Pons (tissue), 1 donor: ENCODE measurements around the gene RPS6KA5.
A peak's percentile ranks its signal among the peaks of the same experiment; 100 is the strongest.

ENCODE experiments used
- DNase-seq: peaks from one replicate; pipeline ENCODE4 v3.0.0-alpha.2; 2016; ENCODE audit warnings: low spot score

Gene RPS6KA5

DNA sequence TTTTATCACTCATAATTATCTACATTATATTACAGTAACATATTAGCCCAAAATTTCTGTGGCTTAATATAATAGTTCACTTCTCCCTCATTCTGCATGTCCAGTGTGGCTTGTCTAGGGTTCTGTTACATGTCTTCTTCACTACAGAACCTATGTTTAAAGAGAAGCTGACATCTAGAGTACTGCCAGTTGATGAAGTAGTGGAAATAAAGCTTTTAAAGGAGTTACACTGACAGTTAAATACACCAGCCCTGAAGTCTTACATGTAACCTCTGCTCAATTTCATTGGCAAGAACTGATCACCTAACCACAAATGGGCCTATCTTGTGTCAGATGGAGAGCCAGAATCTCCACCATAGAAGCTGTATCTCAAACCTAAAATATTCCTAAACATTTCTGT, 32.9 kb downstream of the RPS6KA5 start:
- DNase-seq, result no peak

DNA sequence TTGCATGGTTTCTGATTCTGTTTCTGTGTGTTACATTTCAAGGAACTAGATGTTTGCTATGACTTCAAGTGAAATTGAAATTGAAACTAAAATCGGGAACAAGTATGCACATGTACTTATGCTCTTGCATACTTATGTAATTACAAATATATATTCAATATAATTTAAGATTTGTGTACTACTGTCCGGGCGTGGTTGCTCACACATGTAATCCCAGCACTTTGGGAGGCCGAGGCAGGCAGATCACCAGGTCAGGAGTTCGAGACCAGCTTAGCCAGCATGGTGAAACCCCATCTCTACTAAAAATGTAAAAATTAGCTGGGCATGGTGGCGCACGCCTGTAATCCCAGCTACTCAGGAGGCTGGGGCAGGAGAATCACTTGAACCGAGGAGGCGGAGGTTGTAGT, 37.8 kb downstream of the RPS6KA5 start:
- DNase-seq, result peak; percentile 69

DNA sequence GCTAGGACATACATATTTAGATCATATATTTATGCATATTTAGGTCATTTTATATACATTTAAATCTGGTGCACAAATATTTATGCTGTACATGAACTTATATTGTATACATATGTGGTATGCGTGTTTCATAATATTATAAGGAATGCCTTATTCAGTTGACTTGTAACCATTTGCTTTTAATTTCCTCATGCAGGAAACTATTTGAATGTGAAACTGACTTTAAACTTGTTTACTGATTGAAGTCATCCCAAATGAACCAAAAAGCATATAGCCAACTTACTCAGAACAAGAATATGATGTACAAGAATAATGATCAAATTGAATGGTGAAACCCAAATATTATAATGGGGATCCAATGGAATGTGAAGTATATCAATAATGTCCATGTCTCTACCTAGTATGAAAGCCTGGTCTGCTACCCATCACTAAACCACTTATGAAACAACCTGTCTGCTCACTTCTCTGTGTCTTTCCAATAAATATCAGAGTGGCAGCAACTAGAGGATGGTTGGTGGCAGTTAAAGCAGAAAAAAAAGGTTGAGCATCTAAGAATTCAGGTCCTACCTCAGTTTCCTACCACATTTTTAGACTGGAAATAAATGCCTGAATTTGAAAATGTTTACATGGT, 38.3 kb downstream of the RPS6KA5 start:
- DNase-seq, result no peak

DNA sequence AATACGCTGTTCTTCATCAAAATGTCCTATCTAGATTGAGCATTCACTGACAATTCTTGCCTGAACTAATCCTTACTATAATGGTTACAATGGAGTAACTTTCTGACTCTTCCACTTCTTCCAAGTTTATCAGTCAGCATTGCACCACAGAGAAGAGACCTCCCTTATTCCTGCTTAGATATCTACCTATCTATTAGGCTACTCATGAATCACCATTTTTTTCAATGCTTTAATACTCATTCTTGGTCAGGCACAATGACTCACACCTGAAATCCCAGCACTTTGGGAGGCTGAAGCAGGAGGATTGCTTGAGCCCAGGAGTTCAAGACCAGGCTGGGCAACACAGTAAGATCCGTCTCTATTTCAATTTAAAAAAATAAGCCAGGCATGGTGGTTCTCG, 39.3 kb downstream of the RPS6KA5 start:
- no peak for DNase-seq

DNA sequence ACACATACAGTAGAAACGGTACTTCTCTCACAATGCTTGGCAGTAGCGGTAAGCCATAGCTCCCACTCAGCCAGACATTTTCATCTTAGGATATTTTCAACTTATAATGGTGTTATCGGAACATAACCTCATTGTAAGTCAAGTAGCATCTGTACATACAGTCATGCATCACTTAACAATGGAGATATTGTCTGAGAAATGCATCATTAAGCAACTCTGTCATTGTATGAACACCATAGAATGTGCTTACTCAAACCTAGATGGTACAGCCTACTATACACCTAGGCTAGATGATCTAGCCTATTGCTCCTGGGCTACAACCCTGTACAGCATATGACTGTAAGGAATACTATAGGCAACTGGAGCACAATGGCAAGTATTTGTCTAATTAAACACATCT, 40.8 kb downstream of the RPS6KA5 start:
- no peak for DNase-seq

DNA sequence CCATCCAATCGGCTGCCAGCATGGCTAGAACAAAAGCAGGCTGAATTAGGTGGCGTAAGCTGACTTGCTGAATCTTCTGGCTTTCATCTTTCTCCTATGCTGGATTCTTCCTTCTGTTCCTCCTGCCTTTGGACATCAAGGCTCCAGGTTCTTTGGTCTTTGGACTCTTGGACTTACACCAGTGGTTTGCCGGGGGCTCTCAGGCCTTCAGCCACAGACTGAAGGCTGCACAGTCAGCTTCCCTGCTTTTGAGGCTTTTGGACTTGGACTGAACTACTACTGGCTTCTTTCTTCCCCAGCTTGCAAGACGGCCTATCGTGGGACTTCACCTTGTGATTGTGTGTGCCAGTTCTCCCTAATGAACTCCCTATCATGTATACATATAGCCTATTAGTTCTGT, 42.0 kb downstream of the RPS6KA5 start:
- DNase-seq, result no peak

DNA sequence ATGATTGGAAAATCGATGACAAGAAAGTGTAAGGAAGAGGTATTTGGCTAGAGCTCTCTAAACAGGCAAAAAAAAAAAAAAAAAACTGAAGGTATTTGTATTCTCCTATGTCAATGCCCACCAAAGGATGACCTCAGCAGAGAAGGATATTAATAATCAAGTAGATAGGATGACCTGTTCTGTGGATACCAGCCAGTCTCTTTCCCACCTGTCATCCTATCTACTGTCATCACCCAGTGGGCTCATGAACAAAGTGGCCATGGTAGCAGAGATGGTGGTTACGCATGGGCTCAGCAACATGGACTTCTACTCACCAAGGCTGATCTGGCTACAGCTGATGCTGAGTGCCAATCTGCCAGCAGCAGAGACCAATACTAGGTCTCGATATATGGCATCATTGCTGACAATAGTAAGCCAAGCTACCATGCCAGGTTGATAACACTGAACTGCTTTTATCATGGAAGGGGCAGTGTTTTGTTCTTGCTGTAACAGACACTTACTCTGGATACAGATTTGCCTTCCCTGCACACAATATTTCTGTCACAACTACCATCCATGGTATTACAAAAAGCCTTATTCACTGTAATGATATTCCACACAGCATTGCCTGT, 43.5 kb downstream of the RPS6KA5 start:
- DNase-seq, result no peak

DNA sequence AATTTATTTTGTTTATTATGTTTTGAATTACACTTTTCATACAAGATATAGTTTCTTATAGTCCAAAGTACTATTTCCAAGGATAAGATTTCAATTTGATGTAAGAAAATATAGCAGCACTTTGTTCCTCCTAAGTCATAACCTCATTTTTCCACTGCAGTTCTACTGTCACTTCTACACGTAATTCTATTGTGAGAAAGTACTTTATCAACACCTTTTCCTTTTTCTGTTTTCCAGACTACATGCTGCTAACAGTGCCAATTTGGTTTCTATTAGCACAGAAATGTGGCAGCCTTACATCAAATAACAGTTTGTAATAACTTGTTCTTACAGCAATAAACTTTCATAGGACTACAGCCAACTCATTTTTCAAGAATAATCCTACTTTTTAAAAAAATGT, 45.0 kb downstream of the RPS6KA5 start:
- no peak for DNase-seq

DNA sequence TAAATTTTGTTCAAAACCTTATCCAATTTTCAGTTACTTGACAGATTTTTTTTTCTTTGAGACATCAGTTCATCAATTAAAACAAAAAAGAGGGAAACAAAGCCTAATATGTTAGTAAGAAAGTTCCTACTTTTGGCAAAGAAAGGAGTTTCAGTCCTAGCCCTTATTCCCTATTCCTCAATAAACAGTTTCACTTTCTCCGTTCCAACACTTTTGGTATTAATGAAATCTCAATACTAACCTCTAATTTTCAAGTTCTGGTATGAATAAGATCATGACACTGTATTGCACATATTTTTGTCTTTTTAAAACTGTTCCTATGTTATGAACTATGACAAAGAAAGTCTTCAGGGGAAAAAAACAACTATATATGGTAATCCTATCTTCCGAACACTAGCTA, 48.4 kb downstream of the RPS6KA5 start:
- DNase-seq, result no peak

DNA sequence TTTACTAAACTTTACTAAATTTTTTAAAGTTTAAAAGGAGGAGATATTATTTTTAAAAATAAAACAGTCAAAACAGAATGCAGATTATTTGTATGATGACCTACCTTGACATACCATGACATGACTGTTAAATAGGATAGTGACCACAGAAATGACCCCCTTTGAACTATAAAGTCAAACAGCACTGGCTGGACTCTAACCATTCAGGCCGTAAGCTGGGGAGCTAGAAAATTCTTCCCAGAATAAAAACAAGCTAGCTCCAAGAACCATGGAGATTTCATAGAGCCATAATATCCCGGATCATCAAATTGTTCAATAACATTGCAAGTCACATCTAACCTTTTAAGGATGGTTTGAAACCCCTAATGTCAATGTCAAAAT, 50.3 kb downstream of the RPS6KA5 start:
- DNase-seq, result no peak

DNA sequence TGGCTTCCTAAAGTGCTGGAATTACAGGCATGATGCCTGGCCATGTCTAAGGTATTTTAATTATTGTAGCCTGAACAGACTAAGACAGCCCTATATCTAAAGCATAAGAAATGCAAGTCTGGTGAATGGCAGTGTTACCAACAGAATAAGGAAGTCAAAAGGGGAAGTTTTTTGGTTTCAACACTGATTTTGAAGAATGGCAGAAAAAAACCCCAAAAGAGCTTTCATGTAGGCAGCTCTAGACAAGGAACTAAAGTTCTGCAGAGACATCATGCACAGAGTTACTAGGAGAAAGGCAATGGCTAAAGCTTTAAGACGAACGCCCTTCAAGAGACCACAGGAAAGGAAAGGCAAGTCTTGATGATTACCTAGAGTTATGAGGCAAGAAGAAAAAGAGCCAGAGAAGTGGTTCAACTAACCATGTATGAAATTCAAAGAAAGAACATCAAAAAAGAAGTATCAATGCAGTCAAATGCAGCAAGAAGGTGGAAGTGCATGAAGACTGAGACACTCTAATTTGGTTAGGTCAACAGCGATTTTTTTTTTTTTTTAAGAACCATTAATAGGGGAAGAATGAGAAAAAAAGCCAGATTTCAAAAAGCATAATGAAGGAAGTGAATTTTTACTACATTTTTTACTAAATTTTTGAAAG, 50.8 kb downstream of the RPS6KA5 start:
- DNase-seq, result peak; percentile 86

DNA sequence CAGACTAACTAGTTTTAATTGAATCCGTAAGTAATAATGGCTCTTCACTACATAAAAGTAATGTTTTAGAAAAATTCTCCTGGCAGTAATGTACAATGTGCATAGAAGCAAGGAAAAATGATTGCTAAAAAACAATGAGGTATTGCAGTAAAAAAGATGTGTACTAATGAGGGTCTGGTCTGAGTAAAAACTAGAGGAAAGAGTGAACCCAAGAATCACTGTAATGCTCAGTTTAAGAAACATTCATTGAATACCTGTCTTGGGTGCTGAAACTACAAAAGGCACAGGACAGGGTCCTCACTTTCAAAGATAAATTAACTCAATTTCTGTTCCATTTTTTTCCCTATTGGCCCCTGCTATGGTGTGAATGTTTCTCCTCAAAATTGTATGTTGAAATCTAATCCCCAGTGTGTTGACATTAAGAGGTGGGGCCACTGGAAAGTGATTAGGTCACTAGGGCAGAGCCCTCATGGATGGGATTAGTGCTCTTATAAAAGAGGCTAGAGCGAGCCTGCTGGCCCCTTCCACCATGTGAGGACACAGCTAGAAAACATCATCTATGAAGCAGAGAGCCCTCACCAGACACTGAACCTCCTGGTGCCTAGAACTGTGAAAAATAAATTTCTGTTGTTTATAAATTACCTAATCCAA, 51.6 kb downstream of the RPS6KA5 start:
- DNase-seq, result no peak

DNA sequence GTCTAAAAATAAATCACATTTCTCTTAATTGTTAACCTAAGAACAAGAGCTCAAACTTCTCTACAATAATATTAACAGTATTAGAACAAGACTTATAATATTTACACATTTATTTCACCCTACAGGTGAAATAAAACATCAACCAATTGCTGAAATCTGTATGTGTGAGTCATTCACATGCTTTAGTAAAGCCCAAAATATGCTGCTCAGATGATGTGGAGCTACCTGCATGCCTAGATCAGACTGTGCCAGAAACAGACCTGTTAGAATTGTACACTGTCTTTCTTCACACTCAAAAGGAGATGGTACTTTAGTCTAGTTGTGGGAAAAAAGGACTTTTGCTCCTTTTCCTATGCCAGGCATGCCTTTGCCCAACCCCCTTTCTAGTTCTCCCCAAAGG, 54.7 kb downstream of the RPS6KA5 start:
- no peak for DNase-seq

DNA sequence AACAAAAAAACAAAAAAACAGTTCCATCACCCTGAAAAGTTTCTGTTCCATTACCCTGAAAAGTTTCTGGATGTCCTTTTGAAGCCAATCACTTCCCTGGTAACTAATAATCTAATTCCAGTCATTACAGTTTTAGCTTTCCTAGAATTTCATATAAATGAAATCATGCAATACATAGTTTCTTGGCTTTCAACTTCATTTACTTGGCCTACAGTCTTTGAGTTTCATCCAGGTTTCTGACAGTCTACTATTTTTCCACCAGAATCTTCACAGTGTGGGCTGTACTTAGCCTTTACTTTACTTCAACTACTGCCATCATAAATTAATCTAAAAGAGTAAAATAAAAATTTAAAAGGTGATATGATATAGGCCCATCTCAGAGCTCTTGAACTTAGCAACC, 55.5 kb downstream of the RPS6KA5 start:
- DNase-seq, result no peak

DNA sequence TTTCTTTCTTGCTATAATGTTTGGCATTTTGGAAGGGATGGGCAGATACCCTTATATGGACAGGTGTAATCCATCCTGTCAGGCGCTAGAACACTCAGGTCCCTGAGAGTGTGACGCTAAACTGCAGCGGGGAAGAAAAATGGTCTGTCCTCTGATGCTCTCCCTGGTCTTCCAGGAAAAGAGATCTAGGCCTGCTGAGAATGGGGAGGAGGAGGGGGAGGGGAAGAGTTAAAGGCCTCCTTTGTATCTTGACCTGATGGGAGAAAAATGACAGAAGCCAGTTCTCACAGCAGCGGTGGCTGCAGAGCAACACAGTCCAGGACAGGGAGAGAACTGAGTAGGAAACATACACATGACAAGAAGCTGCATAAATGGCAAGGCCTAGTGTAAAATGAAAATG, 61.1 kb downstream of the RPS6KA5 start:
- DNase-seq, result peak; percentile 92

DNA sequence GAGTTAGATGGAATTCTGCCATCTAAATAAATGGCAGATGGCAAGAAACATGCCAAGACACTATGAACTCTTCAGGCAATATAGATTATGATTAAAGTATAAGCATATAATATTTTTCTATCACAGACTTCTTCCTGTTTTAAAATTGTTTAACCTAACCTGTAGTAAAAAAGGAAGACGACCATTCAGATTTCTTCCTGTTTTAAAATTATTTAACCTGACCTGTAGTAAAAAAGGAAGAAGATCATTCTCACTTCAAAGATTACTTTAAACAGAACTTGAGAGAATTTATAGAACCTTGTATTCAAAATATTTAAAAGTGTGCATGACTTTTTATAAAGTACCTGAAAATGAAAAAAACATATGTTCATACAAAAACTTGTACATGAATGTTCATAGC, 63.5 kb downstream of the RPS6KA5 start:
- no peak for DNase-seq

DNA sequence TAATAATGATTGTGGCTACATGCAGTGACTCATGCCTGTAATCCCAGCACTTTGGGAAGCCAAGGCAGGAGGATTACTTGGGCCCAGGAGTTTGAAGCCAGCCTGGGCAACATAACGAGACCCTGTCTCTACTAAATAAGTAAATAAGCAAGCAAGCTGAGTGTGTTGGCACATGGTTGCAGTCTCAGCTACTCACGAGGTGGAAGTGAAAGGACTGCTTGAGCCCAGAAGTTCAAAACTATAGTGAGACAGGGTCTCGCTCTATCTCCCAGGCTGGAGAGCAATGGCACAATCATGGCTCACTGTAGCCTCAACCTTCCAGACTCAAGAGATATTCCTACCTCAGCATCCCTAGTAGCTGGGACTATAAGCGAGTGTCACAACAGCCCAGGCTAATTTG, 64.7 kb downstream of the RPS6KA5 start:
- DNase-seq, result no peak

DNA sequence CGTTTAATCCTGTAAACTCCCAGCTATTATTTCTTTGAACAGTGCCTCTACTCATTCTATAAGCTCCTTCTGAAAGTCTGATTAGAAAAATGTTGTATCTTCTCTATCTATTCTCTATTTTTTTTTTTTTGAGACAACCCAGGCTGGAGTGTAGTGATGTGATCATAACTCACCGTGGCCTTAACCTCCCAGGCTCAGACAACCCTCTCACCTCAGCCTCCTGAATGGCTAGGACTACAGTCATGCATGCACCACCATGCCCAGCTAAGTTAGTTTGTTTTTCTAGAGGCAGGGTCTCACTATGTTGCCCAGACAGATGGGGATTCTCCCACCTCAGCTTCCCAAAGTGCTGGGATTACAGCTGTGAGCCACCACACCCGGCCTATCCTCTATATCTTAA, 66.6 kb downstream of the RPS6KA5 start:
- DNase-seq, result no peak

DNA sequence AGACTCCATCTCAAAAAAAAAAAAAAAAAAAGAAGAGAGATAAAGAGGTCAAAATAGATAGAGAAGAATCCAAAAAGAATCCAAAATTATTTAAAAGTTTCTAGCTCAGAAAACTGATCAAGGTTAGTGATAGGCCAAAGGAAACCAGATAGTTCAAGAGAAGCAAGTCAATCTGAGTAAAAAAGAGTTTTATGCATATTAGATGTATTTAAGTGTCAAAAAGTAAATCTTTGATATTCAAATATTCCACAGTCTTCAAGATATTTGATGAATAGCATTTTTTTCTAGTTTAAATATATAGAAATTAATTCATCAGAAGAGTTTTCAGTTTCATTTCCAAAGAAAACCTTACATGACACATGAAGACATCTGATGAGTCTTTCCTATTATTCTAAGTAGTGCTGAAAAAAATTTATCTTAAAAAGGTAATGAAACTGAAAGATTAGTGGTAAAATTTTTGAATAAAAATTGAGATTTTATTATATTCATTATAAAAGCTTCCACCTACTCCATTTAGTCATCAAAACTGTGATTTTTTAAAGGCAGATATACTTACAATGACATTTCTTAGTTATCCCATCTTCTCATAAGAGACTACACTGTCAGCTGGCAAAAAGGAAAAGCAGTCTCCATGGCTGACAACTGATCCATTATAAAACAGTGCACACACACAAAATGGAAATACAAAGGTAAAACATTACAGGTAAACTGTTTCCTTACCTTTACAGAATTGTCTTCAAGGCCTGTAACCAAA, 68.6 kb downstream of the RPS6KA5 start:
- no peak for DNase-seq

DNA sequence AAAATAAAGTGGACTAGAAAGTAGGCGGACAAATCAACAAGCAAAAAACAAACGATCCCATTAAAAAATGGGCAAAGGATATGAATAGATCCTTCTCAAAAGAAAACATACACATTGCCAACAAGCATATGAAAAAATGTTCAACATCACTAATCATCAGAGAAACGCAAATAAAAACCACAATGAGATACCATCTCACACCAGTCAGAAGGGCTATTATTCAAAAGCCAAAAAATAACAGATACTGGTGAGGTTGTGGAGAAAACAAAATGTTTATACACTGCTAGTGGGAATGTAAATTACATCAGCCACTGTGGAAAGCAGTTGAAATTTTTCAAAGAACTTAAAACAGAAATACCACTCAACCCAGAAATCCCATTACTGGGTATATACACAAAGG, 70.3 kb downstream of the RPS6KA5 start:
- no peak for DNase-seq

DNA sequence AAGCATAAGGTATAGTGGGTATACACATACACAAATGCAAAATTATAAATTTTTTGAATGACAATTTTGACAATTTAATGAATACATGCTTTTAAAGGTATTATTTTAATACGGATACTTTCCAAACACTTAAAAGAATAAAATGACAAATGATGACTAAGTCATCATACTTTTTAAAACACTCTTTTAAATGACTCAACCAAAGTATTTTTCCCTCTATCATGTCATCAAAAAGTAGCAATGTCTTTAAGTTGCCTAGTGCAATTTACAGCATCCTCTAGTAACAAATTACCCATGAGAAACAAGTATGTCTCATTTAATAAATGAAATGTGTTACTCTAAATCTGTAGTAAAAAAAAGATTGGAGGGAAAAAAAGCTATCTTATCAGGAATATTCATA, 73.3 kb downstream of the RPS6KA5 start:
- DNase-seq, result no peak

DNA sequence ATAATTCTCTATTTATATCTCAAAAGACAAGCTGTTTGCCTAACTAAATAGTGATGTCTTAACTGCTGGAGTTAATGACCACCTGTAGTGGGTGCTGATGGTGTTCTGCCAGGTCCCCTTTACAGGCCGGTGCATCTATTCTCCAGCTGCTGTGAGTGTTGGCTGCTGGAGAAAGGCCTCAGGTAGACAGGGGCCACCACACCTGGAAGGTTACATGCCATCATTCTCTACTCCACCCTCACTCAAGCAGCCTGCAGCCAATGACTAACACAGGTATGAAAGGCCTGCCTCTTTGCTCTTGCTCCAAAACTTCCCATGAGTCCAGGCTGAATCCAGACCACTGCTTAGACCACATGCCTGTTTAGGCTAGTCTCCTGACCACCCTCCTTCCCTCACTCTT, 73.9 kb downstream of the RPS6KA5 start:
- DNase-seq, result no peak
